ENCODE measurements around the gene LOC128125822.

Gene LOC128125822

GRCh38 chr6:63526931-63527330, 45.3 kb upstream of the LOC128125822 start (continued):
- TF ChIP-seq, protein P1, sequence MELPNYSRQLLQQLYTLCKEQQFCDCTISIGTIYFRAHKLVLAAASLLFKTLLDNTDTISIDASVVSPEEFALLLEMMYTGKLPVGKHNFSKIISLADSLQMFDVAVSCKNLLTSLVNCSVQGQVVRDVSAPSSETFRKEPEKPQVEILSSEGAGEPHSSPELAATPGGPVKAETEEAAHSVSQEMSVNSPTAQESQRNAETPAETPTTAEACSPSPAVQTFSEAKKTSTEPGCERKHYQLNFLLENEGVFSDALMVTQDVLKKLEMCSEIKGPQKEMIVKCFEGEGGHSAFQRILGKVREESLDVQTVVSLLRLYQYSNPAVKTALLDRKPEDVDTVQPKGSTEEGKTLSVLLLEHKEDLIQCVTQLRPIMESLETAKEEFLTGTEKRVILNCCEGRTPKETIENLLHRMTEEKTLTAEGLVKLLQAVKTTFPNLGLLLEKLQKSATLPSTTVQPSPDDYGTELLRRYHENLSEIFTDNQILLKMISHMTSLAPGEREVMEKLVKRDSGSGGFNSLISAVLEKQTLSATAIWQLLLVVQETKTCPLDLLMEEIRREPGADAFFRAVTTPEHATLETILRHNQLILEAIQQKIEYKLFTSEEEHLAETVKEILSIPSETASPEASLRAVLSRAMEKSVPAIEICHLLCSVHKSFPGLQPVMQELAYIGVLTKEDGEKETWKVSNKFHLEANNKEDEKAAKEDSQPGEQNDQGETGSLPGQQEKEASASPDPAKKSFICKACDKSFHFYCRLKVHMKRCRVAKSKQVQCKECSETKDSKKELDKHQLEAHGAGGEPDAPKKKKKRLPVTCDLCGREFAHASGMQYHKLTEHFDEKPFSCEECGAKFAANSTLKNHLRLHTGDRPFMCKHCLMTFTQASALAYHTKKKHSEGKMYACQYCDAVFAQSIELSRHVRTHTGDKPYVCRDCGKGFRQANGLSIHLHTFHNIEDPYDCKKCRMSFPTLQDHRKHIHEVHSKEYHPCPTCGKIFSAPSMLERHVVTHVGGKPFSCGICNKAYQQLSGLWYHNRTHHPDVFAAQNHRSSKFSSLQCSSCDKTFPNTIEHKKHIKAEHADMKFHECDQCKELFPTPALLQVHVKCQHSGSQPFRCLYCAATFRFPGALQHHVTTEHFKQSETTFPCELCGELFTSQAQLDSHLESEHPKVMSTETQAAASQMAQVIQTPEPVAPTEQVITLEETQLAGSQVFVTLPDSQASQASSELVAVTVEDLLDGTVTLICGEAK (IDR thresholded peaks at IDR 0.05; ENCODE audit: borderline replicate concordance), result no peak
- no peak for TF ChIP-seq SIN3A (IDR thresholded peaks at IDR 0.05; ENCODE audit: low read depth, low read length)

- no TSS peak for BruUV-seq (replicated peaks)
- H3K27me3 ChIP-seq (replicated peaks in 1 of 2; ENCODE audit: control insufficient read depth in 2 of 2, insufficient read depth in 2 of 2, low read length in 1 of 2), result no peaks in the 10 kb centered on the region
- peak; percentile 42 for ATAC-seq
- H3K9ac ChIP-seq (ENCODE audit: control insufficient read depth, insufficient read depth, low read length), result no peak overlapping the region
- no peaks in the 10 kb centered on the region for H3K79me2 ChIP-seq (ENCODE audit: control insufficient read depth, insufficient read depth, low read length)
- no peaks in the 10 kb centered on the region; the same call in 2 of the 3 replicates for H3K9me3 ChIP-seq (replicated peaks; ENCODE audit: control insufficient read depth, insufficient read depth, low read length)
- CTCF ChIA-PET, result interaction anchor here (0.8 to 1.1 kb wide), 2 partner anchors 9 to 178 kb away, joined by 3 read pairs; no protein-coding TSS in a partner anchor
- no peak overlapping the region for H3K4me2 ChIP-seq (ENCODE audit: control insufficient read depth, insufficient read depth)
- no peak overlapping the region for H3K4me3 ChIP-seq
- POLR2A ChIA-PET, result no interaction called here
- RAD21 ChIA-PET (ENCODE audit: unreplicated experiment), result interaction anchor here (1.2 to 2.1 kb wide), 3 partner anchors 23 to 176 kb away, joined by 3 to 8 read pairs (median 6); no protein-coding TSS in a partner anchor
- no peak for DNase-seq (ENCODE audit: low read depth, low spot score)
- SMC1A ChIA-PET (ENCODE audit: uncharacterized antibody, unreplicated experiment), result interaction anchor here (0.5 to 1.8 kb wide), 6 partner anchors 8 to 70 kb away, joined by 3 to 8 read pairs (median 5); no protein-coding TSS in a partner anchor
- 71% methylated on average over 6 of the region's 6 CpGs for WGBS (ENCODE audit: insufficient coverage, insufficient replicate concordance, low lambda C conversion rate, missing lambda C conversion rate)
- no peaks in the 10 kb centered on the region for H3K36me3 ChIP-seq (ENCODE audit: control insufficient read depth in 2 of 2, insufficient read depth in 2 of 2, low read length in 1 of 2)
- FAIRE-seq, result no peak
- H2AFZ ChIP-seq (ENCODE audit: control insufficient read depth, low read depth, low read length), result peak overlapping the region; percentile 20
- no peaks in the 10 kb centered on the region for H4K20me1 ChIP-seq (ENCODE audit: control insufficient read depth, insufficient read depth)
- H3K4me1 ChIP-seq (ENCODE audit: control insufficient read depth, insufficient read depth, low read length), result peaks cover 21% of the 10 kb centered on the region
- no peak overlapping the region for H3K27ac ChIP-seq (ENCODE audit: control insufficient read depth, insufficient read depth)
- in situ Hi-C loops (cut with MboI) (no loop called here), intact Hi-C loops (cut with micrococcal nuclease; ENCODE audit: unreplicated experiment) (no loop called here)
- no peak for TF ChIP-seq ZNF592 (IDR thresholded peaks at IDR 0.05)
- TF ChIP-seq FOXK2 (IDR thresholded peaks at IDR 0.05), result 0 out of 2 replicates have a peak, but pooled peaks have one; percentile 9
- TF ChIP-seq YY1 (IDR thresholded peaks at IDR 0.05; ENCODE audit: low read depth, low read length), result no peak
- TF ChIP-seq, protein P2, sequence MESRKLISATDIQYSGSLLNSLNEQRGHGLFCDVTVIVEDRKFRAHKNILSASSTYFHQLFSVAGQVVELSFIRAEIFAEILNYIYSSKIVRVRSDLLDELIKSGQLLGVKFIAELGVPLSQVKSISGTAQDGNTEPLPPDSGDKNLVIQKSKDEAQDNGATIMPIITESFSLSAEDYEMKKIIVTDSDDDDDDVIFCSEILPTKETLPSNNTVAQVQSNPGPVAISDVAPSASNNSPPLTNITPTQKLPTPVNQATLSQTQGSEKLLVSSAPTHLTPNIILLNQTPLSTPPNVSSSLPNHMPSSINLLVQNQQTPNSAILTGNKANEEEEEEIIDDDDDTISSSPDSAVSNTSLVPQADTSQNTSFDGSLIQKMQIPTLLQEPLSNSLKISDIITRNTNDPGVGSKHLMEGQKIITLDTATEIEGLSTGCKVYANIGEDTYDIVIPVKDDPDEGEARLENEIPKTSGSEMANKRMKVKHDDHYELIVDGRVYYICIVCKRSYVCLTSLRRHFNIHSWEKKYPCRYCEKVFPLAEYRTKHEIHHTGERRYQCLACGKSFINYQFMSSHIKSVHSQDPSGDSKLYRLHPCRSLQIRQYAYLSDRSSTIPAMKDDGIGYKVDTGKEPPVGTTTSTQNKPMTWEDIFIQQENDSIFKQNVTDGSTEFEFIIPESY (IDR thresholded peaks at IDR 0.05), result no peak
- peak; percentile 10; the same call in 1 of the 2 replicates for TF ChIP-seq RUNX3 (IDR thresholded peaks at IDR 0.05; ENCODE audit: low read length)
- TF ChIP-seq POU2F2 (IDR thresholded peaks at IDR 0.05; ENCODE audit: borderline replicate concordance, low read depth, low read length), result no peak
- no peak for TF ChIP-seq ATF2 (IDR thresholded peaks at IDR 0.05; ENCODE audit: low read length)
These were observed 44.4 kb upstream of the LOC128125822 start for GRCh38 chr6:63527658-63528514.

Data from GM12878 (cell line).